ENCODE results near the gene CHAC1. TPM values are rescaled to one million over a fixed set of nuclear protein-coding genes. Genes with fewer than 3 reads are reported as not detected.

Gene CHAC1
- total RNA-seq, 1 experiment from 2014 or later = 48.7 TPM

- no peak overlapping the region for H3K9ac ChIP-seq (ENCODE audit: extremely low read depth, insufficient read length, low read length)
- no peak overlapping the region for H2BK20ac ChIP-seq (ENCODE audit: low read depth, low read length, poor library complexity, severe bottlenecking)
- Mint-ChIP-seq H3K4me3 (peak overlapping the region in 1 of 2 experiments; percentile 43; a peak in 1 of 5 replicates), H3K36me3 (ENCODE audit: insufficient read depth in 1 of 3, low read depth in 3 of 3) (no peaks in the 10 kb centered on the region), H3K9me3 (peaks cover 0 to 2% of the 10 kb centered on the region in 2 experiments; a peak in 3 of 5 replicates), H3K27me3 (ENCODE audit: low read depth) (peaks cover 96% of the 10 kb centered on the region), H3K4me1 (peaks cover 23 to 33% of the 10 kb centered on the region in 2 experiments), H3K27ac (no peak overlapping the region)
- H4K20me1 ChIP-seq (ENCODE audit: control insufficient read depth, insufficient read depth, insufficient read length) = no peaks in the 10 kb centered on the region
- H3K18ac ChIP-seq (ENCODE audit: insufficient read length, low read depth, low read length) = no peak overlapping the region
- H2BK120ac ChIP-seq (ENCODE audit: low read depth, low read length, poor library complexity, severe bottlenecking) = no peak overlapping the region
- peaks cover 2% of the 10 kb centered on the region; the same call in 1 of the 2 replicates for H3K4me1 ChIP-seq (ENCODE audit: insufficient read depth, low read length)
- H3T11ph ChIP-seq (ENCODE audit: low read length) = no peak overlapping the region
- H2BK5ac ChIP-seq (ENCODE audit: insufficient read length, low read length) = no peak overlapping the region
- H4K5ac ChIP-seq (ENCODE audit: insufficient read length, low read depth, low read length) = no peak overlapping the region
- whole genome bisulfite sequencing (ENCODE audit: extremely low coverage, insufficient read length, low lambda C conversion rate) = no CpG with 5 or more reads among the region's 8 CpGs
- H3K23ac ChIP-seq (ENCODE audit: insufficient read length, low read depth, low read length) = no peak overlapping the region
- peaks cover 28% of the 10 kb centered on the region for H3K23me2 ChIP-seq (ENCODE audit: insufficient read length, low read depth, low read length, poor library complexity, severe bottlenecking)
- no peak overlapping the region for H3K14ac ChIP-seq (ENCODE audit: insufficient read depth, low read length)
- no peak for DNase-seq
- H2BK12ac ChIP-seq (ENCODE audit: insufficient read length, low read depth, low read length) = no peak overlapping the region
- peaks cover 30% of the 10 kb centered on the region for H3K27me3 ChIP-seq (ENCODE audit: insufficient read depth, low read length)
- H2AFZ ChIP-seq (ENCODE audit: low read length) = no peak overlapping the region
- no peak overlapping the region for H4K91ac ChIP-seq (ENCODE audit: insufficient read length, low read depth, low read length)
- H3K27ac ChIP-seq (ENCODE audit: insufficient read length, low read depth, low read length) = no peak overlapping the region
- no peak overlapping the region for H3K4ac ChIP-seq (ENCODE audit: low read depth, low read length)
- H3K79me2 ChIP-seq (ENCODE audit: insufficient read depth, low read length) = no peaks in the 10 kb centered on the region
- H3K56ac ChIP-seq (ENCODE audit: insufficient read length, low read depth, low read length) = no peak overlapping the region
- H4K8ac ChIP-seq (replicated peaks; ENCODE audit: insufficient read length, low read depth, low read length) = no peak overlapping the region
- no peak overlapping the region for H3K4me2 ChIP-seq (ENCODE audit: insufficient read depth, insufficient read length, low read length)
- H2AK5ac ChIP-seq (ENCODE audit: insufficient read length, low read length) = no peak overlapping the region
- no peaks in the 10 kb centered on the region for H3K79me1 ChIP-seq (ENCODE audit: insufficient read depth, low read depth, low read length, poor library complexity, severe bottlenecking)
- no peak overlapping the region for H2BK15ac ChIP-seq (ENCODE audit: low read depth, low read length)
- no peaks in the 10 kb centered on the region for H3K9me3 ChIP-seq (ENCODE audit: control insufficient read depth, low read depth, low read length)
- no peak for TF ChIP-seq CTCF (conservative IDR thresholded peaks at IDR 0.05)
Observed at GRCh38 chr15:40932156-40932555, 21.1 kb upstream of the CHAC1 start.

Measured in H9 (cell line).